AG04450 (cell line): ENCODE results near the gene TESK2. TPM values are rescaled to one million over a fixed set of nuclear protein-coding genes. Genes with fewer than 3 reads are reported as not detected.
A peak's percentile ranks its signal among the peaks of the same experiment; 100 is the strongest.
"Not testable (repeated sequence)": the region's sequence is repeated elsewhere in the genome, so short reads cannot be mapped to it uniquely, and the experiment has no call there.

Source experiments
- CTCF ChIA-PET: fragments of 300-600, 350-600 bp; formaldehyde crosslinking; extraction: SDS; loops from one replicate; lab custom pipeline; 2022; ENCODE audit warnings: antibody characterized with exemption, inconsistent platforms; lab: Charles Lee
- POLR2A ChIA-PET: fragments of 350-600 bp; formaldehyde crosslinking; extraction: SDS; loops from one replicate; lab custom pipeline; 2021; ENCODE audit warnings: antibody characterized with exemption, inconsistent platforms; lab: Yijun Ruan, JAX
- DNase-seq: peaks from one replicate; pipeline ENCODE4 v3.0.0-alpha.2; 2011; ENCODE audit warnings: low read depth, low spot score
- H3K27ac ChIP-seq: one replicate; pipeline ENCODE4 v1.5.1; 2012; ENCODE audit warnings: low read depth, low read length, control low read depth
- H3K27me3 ChIP-seq: one replicate; pipeline ENCODE4 v1.6.0; 2012; ENCODE audit warnings: low read length; ENCODE audit not compliant: control insufficient read depth, insufficient read depth
- H3K4me3 ChIP-seq: 2 replicates; pipeline ENCODE4 v1.5.1; 2011; ENCODE audit warnings: mild to moderate bottlenecking, low read depth, low read length, control low read depth
- H3K9me3 ChIP-seq: 2 replicates; pipeline ENCODE4 v1.5.1; 2012; ENCODE audit warnings: low read length; ENCODE audit not compliant: control insufficient read depth, insufficient read depth
- CTCF ChIP-seq: IDR thresholded peaks from 2 replicates; pipeline ENCODE4 v1.5.1; 2011; ENCODE audit warnings: low read depth, low read length, control low read depth, inconsistent platforms
- polyA plus RNA-seq: library from polyadenylated mRNA; depleted of rRNA; stranded (reverse); fragments of >200 nt; gene quantifications from 2 replicates; pipeline ENCODE4 v1.2.3, GENCODE V29; 2011

The TESK2 gene
- polyA plus RNA-seq, 1 experiment = 2.6 TPM

DNA sequence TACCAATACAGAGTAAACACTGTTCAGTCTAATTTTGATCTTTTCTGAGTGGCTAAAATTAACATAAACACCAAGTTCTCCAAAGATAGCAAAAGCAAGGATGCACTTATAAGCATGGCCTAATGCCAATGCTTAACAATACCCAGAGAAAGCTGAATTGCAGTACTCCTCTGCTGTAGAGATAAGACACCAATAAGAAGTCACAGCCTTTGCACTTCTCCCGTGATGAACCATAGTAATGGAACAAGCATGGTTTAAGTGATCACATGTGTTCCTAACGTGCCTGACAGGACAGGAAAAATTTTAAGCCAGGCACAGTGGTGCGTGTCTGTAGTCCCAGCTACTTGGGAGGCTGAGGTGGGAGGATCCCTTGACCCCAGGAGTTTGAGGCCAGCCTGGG, 25.1 kb upstream of the TESK2 start:
- Histone ChIP-seq H3K4me3 (no peak overlapping the region), H3K27ac (no peak overlapping the region), H3K27me3 (no peaks in the 10 kb centered on the region), H3K9me3 (no peaks in the 10 kb centered on the region; the same call in 1 of the 2 replicates)
- CTCF ChIA-PET = interaction anchor here (0.6 to 0.8 kb wide), 2 partner anchors 16 to 53 kb away, joined by 3 read pairs; partner anchors contain the start of genes CCDC163 and MMACHC
- TF ChIP-seq CTCF = no peak
- POLR2A ChIA-PET = interaction anchor here (0.6 to 1.1 kb wide), 3 partner anchors 25 to 176 kb away, joined by 3 to 5 read pairs (median 4); partner anchors contain the start of genes AKR1A1, MUTYH and TOE1
- DNase-seq = no peak

DNA sequence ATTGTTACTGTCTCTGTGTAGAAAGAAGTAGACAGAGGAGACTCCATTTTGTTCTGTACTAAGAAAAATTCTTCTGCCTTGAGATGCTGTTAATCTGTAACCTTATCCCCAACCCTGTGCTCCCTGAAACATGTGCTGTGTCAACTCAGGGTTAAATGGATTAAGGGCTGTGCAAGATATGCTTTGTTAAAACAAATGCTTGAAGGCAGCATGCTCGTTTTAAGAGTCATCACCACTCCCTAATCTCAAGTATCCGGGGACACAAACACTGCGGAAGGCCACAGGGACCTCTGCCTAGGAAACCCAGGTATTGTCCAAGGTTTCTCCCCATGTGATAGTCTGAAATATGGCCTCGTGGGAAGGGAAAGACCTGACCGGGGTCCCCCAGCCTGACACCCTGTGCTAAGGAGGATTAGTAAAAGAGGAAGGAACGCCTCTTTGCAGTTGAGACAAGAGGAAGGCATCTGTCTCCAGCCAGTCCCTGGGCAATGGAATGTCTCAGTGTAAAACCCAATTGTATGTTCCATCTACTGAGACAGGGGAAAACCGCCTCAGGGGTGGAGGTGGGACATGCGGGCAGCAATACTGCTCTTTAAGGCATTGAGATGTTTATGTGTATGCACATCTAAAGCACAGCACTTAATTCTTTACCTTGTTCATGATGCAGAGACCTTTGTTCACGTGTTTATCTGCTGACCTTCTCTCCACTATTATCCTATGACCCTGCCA, 22.7 kb upstream of the TESK2 start:
- CTCF ChIA-PET = interaction anchor here (1.4 to 4.2 kb wide), 3 partner anchors 22 to 57 kb away, joined by 4 to 49 read pairs (median 8); no protein-coding TSS in a partner anchor
- not testable (repeated sequence) for H3K27me3 ChIP-seq, DNase-seq, H3K9me3 ChIP-seq, H3K4me3 ChIP-seq
- POLR2A ChIA-PET = interaction anchor here (2.9 kb wide), 1 partner anchor 8 kb away, joined by 36 read pairs; the partner anchor contains the start of gene PRDX1
- H3K27ac ChIP-seq = peak overlapping the region; percentile 65

DNA sequence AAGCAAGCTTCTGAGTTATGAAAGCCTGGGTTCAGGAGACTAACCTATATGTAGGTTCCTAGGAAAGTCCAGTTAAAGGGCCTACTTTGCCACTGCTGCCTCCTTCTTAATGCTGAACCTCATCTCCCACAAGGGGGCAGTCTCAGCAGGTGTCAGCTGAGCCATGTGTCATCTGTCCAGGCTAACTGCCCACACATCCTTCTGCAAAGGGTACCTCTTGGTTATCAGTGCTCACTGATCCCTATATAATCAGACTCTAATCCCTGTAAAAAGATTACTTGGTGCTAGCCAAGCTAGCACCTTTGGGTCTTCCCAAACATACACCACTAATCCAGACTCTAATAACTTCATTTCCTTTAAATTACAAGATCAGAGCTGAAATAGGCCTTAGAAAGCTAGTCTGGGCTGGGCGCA, 21.7 kb upstream of the TESK2 start:
- no peaks in the 10 kb centered on the region for H3K27me3 ChIP-seq
- ChIA-PET POLR2A (interaction anchor here (0.6 to 2.9 kb wide), 4 partner anchors 9 to 70 kb away, joined by 3 to 36 read pairs (median 6); partner anchors contain the start of genes CCDC163, MMACHC and PRDX1), CTCF (interaction anchor here (0.6 to 4.2 kb wide), 11 partner anchors 9 to 164 kb away, joined by 3 to 49 read pairs (median 6); partner anchors contain the start of genes CCDC163, MMACHC and PRDX1)
- TF ChIP-seq CTCF = peak; percentile 72
- no peaks in the 10 kb centered on the region for H3K9me3 ChIP-seq
- H3K4me3 ChIP-seq = no peak overlapping the region
- no peak for DNase-seq
- peak overlapping the region; percentile 3 for H3K27ac ChIP-seq

- Histone ChIP-seq H3K9me3 (no peaks in the 10 kb centered on the region), H3K27ac (no peak overlapping the region), H3K27me3 (no peaks in the 10 kb centered on the region), H3K4me3 (no peak overlapping the region)
- ChIA-PET POLR2A (interaction anchor here (0.7 to 2.9 kb wide), 2 partner anchors 10 to 14 kb away, joined by 7 to 36 read pairs; partner anchors contain the start of gene PRDX1), CTCF (interaction anchor here (0.6 to 4.2 kb wide), 7 partner anchors 10 to 151 kb away, joined by 3 to 49 read pairs (median 6); partner anchors contain the start of genes CCDC163, MMACHC and PRDX1)
- no peak for TF ChIP-seq CTCF
- DNase-seq = no peak
Observed at GRCh38 chr1:45510972-45511527, 20.1 kb upstream of the TESK2 start.

DNA sequence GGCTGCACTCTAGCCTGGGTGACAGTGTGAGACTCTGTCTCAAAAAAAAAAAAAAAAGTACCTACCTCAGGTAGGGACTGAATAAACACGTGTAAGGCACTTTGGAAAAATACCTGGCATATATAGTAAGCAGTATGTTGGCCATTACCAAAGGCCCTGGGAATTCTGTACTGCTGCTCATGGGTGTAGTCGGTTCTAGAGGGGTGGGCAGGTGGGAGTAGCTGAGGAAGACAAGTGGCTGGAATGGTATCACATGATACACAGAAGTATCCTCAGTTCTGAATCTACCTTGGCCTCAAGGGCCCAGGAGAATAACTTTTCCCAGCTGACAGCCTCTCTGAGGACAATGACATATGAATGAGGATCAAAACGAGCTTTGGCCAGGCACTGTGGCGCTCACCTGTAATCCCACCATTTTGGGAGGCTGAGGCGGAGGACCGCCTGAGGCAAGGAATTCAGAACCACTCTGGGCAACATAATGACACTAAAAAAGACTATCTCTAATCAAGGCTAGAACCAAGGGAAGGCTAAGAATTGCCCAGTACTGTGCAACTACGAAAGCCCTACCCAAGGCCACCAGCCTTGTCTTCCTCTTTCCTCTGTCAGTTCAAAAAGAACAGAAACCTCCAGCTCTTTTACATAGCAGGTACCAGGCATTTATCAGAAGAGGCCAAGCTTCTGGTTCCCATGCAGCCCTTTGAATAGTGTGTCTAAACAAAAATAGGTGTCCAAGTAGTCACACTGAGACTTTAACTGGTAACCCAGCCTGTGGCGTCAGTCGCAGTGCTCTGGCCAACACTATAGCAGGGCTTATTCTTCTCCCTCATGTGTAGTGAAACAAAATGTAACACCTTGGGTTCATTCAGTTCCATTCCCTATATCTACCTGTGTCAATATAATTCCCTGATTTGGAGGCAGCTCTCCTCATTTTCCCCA, 19.3 kb upstream of the TESK2 start:
- ChIA-PET POLR2A (interaction anchor here (0.7 to 4.3 kb wide), 2 partner anchors 11 to 182 kb away, joined by 4 to 27 read pairs; partner anchors contain the start of gene PRDX1), CTCF (interaction anchor here (1.0 to 4.2 kb wide), 4 partner anchors 9 to 150 kb away, joined by 3 to 49 read pairs (median 14); partner anchors contain the start of genes CCDC163, MMACHC and PRDX1)
- H3K27ac ChIP-seq = no peak overlapping the region
- no peak for TF ChIP-seq CTCF
- H3K4me3 ChIP-seq = no peak overlapping the region
- DNase-seq = no peak
- H3K27me3 ChIP-seq = no peaks in the 10 kb centered on the region
- no peaks in the 10 kb centered on the region for H3K9me3 ChIP-seq
